HG03025 (cell line): ENCODE measurements around the gene DLG1.
"Not testable (repeated sequence)": the region's sequence is repeated elsewhere in the genome, so short reads cannot be mapped to it uniquely, and the experiment has no call there.

Experiments used
- ATAC-seq: cut with Tn5 transposase; IDR thresholded peaks from one replicate; pipeline ENCODE4 v1.9.1; 2021; ENCODE audit warnings: mild to moderate bottlenecking, moderate library complexity; ENCODE audit not compliant: unreplicated experiment, low FRiP score

Gene DLG1

DNA sequence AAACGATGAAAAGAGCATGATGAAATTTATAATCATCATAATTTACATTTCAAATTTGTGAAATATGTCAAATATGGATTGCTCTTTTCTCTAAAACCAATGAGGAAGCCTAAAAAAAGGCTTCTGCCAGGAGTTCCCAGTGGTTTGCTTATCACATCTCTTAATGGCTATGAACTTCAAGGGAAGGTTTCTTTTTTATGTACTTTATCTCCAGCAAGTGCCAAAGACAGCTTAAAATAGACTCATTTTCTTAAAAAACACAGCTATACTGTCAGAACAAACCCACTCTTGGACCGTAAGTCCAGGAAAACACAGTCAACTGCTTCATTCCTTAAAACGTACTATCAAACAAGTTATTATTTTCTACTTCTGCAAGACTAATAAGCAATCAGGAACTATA, 80.2 kb downstream of the DLG1 start:
- ATAC-seq, result no peak

DNA sequence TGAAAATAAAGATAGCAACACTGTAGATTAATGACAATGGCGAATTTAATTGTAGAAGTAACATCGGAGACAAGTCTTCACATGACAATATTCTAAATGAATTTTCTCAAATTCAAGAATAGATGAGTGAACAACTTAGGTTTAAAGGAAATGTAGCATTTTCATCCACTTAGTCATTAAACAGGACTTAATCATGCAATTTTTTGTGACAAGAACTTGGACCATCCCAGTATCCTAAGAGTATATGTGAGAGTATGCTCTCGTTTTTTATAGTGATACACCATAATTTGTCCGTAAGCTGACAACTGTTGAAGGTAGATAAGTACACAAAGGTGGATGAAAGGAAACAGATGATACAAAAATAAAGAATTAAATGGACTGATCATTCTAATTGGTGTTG, 81.5 kb downstream of the DLG1 start:
- ATAC-seq, result no peak

DNA sequence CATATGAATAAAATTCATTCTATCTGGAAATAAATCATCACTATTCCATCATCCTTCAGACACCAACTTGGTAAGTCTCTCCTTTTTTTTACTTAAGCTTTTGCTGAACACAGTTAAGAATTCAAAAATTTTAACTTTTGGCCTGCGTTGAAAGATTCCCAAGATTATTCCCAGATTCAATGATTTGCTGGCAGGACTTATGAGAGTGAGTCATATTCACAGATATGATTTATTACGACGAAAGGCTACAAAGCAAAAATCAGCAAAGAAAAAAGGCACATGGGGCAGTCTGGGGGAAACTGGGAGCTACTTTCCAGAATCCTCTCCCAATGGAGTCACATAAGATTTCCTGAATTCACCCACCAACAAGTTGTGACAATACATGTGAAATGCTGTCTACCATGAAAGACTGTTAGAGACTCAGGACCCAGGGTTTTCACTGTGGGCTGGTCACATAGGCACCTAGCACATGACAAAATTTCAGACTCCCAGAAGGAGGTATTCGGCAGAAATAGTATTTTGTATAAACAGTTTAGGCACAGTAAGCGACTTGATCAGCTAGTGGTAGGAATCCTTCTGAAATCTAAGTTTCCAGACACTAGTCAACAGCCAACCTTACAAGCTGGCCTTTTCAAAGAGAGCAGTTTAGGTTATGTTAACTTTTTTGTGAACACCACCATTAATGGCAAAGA, 82.1 kb downstream of the DLG1 start:
- no peak for ATAC-seq

DNA sequence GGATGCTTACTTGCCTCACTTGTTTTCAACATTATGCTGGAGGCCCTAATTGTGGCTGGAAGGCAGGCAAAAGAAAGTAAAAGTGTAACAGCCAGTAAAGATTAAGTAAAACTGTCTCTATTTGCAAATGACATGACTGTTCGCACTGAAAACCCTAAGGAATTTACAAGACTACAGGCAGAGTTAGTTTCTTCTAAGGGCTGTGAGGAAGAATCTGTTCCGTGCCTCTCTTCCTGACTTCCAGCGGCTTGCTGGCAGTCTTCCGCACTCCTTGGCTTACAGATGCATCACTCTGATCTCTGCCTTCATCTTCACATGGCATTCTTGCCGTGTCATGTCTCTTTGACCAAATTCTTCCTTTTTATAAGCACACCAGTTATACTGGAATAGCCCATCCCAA, 86.1 kb downstream of the DLG1 start:
- no peak for ATAC-seq

DNA sequence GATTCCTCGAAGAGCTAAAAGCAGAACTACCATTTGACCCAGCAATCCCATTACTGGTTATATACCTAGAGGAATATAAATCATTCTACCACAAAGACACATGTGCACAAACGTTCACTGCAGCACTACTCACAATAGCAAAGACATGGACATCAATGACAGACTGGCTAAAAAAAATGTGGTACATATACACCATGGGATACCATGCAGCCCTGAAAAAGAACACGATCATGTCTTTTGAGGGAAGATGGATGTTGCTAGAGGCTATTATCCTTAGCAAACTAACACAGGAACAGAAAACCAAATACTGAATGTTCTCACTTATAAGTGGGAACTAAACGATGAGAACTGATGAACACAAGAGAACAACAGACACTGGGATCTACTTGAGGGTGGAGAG, 86.7 kb downstream of the DLG1 start:
- not testable (repeated sequence) for ATAC-seq

DNA sequence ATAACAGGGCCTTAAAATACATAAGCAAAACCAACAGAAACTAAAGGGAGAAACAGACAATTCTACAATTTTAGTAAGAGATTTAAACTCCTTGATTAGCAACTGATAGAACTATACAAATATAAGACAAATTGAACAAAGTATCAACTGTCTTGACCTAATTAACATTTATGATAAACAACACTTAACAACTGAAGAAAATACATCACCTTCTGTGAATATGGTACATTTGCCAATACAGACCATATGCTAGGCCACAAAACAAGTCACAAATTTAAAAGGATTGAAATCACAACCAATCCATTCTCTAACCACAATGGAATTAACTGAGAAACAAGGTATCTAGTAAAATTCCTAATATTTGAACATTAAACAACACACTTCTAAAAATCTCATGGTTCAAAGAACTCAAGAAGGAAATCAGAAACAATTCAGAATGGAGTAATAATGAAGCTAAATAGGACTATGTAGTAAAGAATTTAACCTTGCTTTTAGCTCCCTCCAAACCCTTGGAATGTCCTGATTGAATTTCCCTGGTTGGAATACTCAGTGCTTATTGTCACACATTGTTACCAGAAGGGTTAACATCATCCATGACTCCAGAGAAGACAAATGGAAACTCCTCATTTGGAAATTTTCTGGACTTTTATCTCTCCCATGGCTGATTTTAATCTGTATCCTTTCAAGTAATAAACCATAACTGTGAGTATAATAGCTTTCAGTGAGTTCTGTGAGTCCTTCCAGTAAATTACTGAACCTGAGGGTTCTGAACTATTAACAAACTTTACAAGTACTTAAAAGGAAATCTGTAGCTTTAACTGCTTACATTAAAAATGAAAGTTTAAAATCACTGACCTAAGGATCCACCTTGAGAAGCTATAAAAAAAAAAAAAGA, 88.8 kb downstream of the DLG1 start:
- no peak for ATAC-seq

DNA sequence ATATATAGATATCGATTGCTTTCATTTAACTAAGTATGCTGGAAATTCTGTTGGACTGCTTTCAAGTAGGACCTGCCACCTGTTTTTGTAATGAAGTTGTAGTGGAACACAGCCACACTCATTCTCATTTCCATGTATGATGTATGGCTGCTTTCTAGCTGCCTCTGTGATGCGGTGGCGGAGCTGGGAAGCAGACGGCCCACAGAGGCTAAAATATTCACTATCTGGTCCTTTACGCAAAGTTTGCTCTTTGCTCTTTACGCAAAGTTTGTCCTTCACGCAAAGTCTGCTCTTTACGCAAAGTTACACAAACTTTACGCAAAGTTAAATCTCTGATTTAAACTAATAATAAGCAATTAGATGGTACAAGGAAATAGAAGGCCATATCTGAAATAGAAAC, 91.5 kb downstream of the DLG1 start:
- no peak for ATAC-seq

DNA sequence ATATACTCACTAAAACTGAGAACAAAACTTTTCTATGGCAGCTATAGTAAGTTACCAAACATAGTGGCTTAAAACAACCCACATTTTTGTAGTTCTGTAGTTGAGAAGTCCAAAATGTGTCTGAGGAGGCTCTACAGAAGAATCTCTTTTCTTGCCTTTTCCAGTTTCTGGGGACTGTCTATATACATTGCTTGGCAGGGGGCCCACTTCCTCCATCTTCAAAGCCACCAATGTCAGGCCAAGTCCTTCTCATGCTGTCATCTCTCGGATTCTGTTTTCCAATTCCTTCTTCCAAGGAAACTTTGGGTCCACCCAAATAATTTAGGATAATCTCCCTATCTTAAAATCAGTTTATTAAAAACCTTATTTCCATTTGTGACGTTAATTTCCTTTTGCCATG, 92.7 kb downstream of the DLG1 start:
- no peak for ATAC-seq

DNA sequence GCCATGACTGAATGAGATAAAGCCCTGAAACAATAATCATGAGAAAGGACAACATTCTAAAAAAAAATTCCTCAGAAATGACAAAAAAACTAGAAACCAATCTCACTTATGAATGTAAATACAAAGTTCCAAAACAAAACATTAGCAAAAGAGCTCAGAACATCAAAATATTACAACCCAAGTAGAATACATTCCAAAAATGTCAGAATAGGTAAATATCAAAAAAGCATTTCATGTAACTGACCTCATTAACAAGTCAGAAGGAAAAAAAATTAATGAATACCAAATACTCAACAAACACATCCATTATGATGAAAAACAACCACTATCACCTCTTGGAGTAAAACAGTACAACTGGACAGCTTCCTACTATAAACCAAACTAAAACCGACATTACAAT, 93.1 kb downstream of the DLG1 start:
- no peak for ATAC-seq

DNA sequence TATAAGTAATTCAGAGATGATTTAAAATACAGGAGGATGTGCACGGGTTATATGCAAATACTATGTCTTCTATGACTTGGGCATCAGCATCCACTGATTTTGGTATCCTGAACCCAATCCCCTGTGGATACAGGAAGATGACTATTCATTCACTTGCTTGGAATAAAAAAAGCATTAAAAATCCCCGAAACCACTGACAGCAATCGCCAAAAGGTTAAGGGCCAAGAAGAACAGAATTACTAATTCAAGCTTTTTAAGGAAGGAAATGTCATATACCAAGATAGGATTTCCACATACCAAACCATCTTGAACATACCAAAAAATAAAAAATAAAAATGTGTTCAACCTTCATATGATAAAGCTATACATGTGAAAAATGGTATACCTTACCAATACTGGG, 93.7 kb downstream of the DLG1 start:
- ATAC-seq, result no peak

DNA sequence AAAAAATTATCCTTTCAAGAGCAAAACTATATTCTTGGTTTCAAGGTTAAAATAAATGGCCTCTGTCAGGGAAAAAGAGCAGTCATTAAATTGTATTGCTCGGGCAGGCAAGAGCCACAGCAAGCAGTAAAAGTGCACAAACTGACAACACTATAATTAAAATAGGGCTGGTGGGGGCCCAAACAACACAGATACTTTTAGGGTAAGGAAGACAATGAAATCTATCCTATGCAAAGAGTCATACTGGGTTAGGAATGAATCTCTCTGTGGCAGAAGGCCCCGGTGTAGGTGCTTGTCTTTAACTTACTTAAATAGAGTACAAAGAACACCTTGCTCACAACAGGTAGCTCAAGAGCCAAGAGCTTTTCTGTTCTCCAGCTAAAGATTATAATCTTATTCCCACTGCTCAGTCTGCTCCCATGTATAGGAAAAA, 94.7 kb downstream of the DLG1 start:
- ATAC-seq, result no peak

DNA sequence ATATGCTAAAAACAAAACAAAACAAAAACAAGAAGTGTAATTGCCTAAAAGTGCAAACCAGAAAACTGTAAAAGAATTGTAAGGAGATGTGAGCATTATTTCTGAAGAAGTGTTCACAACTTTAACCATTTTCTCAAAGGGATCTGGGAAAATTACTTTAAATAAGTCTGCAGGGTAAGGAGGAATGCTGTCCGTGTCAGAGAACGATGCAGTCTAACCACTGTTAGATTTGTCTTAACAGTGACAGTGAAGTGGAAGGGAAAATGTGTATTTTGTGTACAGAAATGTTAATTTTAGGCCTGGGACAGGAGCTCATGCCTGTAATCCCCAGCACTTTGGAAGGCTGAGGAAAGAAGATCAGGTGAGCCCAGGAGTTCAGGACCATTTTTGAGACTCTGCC, 95.7 kb downstream of the DLG1 start:
- no peak for ATAC-seq

DNA sequence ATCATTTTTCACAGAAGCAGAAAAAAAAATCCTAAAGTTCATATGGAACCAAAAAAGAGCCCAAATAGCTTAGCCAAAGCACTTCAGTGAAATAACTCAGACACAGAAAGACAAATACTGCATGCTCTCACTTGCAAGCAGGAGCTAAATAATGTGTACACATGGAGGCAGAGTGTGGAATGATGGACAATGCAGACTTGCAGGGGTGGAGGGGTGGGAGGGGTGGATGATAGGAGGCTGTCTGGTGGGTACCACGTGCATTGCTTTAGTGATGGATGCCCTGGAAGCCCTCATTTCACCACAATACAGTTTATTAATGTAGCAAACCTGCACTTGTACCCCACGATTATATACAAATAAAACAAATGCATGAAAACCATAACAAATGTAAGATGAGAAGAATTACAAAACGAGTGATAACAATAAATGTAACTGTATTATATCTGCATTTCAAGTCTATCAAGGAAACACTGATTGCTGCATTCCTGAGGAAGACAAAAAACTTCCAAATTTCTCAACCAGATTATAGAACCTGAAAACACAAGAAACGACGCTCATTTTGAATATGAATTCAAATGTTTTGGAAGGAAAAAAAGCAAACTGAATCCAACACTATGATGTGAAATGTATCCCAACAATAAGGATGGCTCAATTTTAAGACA, 96.5 kb downstream of the DLG1 start:
- ATAC-seq, result no peak

DNA sequence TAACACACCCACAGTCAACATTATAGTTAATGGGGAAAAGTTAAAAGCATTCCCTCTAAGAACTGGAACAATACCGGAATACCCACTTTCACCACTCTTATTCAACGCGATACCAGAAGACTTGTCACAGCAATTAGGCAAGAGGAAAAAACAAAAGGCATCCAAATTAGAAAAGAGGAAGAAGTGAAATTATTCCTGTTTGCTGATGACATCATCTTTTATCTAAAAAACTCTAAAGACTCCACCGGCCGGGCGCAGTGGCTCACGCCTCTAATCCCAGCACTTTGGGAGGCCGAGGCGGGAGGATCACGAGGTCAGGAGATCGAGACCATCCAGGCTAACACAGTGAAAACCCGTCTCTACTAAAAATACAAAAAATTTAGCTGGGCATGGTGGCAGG, 97.6 kb downstream of the DLG1 start:
- not testable (repeated sequence) for ATAC-seq

DNA sequence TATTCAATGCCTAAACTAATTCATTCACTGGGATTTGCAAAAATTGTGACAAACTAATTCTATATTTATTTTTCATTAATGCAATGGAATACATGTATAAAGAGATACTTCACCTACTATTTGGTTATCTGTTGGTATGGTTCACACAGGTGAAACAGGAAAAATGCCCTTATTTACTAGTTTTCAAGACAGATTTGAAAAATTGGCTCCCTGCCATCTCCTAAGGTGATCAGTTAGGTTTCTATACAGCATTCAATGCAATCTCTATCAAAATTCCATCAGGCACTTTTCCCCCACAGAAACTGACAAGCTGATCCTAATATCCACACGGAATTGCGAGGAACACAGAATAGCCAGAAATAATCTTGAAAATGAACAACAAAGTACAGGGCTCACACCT, 101.1 kb downstream of the DLG1 start:
- ATAC-seq, result no peak

DNA sequence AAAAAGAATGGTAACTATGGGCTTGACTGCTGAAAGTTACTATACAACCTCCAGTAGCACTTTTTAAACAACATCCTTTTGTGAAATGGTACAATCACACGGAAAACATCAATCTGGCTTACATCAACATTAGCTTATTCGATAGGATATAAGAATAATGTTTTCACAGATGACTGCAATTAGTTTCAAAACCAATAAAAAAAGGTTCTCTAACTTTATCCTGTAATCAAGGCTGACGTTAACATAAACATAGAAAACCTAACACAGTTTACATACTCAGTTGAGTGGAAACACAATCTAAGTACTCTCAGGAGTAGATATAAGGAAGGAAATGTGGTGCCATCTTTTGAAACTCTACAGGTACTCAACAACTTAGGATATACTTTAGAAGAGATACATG, 102.2 kb downstream of the DLG1 start:
- ATAC-seq, result no peak

DNA sequence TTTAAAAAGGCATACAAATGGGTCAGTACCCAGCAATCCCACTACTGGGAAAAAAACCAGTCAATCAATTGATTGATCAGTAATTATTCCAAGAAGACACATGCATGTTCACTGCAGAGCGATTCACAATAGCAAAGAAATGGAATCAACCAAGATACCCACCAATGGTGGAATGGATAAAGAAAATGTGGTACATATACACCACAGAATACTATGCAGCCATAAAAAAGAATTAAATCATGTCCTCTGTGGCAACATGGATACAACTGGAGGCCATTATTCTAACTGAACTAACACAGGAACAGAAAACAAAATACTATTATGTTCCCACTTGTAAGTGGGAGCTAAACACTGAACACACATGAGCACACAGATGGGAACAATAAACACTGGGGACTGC, 103.1 kb downstream of the DLG1 start:
- ATAC-seq, result no peak

DNA sequence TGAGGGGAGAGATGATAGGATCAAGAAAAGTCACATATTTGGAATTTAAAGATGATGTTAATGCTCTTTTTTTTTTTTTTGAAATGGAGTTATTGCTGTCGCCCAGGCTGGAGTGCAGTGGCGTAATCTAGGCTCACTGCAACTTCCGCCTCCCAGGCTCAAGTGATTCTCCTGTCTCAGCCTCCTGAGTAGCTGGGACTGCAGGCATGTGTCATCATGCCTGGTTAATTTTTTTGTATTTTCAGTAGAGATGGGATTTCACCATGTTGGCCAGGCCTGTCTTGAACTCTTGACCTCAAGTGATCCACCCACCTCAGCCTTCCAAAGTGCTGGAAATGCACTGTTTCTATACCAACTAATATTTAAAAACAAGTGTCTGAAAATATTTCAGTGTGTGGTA, 104.7 kb downstream of the DLG1 start:
- not testable (repeated sequence) for ATAC-seq

DNA sequence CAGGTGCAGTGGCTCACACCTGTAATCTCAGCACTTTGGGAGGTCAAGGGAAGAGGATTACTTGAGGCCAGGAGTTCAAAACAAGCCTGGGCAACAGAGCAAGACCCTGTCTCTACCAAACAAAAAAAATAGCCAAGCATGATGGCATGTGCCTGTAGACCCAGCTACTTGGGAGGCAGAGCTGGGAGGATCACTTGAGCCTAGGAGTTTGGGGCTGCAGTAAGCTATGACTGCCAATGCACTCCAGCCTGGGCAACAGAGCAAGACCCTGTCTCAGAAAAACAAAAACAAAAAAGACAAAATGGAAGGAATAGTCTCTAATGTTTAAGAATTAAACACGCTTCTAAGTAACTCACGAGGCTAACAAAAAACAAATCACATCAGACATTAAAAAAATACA, 106.5 kb downstream of the DLG1 start:
- no peak for ATAC-seq

DNA sequence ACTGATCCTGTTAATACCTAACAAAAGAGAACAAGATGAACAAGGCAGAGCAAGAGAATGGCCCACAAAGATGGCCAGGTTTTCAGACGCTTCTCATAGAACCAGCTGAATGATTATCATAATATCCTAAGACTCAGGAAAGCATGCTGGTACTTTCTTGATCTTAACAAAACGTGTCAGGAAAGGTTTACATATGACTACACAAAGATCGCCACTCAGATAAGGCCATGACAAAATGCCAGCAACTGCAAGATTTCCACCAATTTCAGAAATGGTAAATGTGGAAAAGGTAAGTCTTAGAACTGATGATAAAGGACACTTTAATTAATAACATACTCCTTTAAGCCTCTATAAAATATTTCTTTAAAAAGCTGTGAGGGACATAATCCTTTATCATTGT, 108.8 kb downstream of the DLG1 start:
- ATAC-seq, result no peak

DNA sequence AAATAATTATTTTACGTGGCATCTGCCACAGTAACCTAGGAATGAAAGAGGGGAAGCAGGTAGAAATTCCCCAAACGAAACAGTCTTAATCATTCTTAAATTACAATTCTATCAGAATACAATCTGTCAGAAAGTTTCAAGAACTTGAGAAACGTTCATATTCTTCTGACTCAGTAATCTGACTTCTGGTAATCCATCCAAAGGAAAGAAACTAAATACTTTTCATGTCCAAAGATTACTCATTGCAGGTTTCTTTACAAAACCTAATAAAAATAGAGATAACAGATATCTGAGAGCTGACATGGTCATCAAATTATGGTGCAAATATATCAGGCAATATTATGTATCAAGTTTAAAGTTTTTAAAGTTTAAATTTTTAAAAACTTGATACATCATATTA, 109.4 kb downstream of the DLG1 start:
- no peak for ATAC-seq
